GM18951 (cell line): ENCODE data around the gene RNASE4.
"Not testable (repeated sequence)": the region's sequence is repeated elsewhere in the genome, so short reads cannot be mapped to it uniquely, and the experiment has no call there.

Experiments
- POLR2A ChIP-seq: IDR thresholded peaks from 4 replicates; pipeline ENCODE4 v1.6.1; 2011; ENCODE audit warnings: mild to moderate bottlenecking; ENCODE audit not compliant: insufficient read length, insufficient read depth; ENCODE audit errors: extremely low read depth
- in situ Hi-C: fragments of 300-500 bp; cut with MboI; formaldehyde crosslinking; loops from one replicate; pipeline ENCODE4 v1.12.0; 2022; ENCODE audit warnings: low sequenced_read_pairs, mixed read lengths, inconsistent platforms; ENCODE audit not compliant: unreplicated experiment

RNASE4 gene, protein sequence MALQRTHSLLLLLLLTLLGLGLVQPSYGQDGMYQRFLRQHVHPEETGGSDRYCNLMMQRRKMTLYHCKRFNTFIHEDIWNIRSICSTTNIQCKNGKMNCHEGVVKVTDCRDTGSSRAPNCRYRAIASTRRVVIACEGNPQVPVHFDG

DNA sequence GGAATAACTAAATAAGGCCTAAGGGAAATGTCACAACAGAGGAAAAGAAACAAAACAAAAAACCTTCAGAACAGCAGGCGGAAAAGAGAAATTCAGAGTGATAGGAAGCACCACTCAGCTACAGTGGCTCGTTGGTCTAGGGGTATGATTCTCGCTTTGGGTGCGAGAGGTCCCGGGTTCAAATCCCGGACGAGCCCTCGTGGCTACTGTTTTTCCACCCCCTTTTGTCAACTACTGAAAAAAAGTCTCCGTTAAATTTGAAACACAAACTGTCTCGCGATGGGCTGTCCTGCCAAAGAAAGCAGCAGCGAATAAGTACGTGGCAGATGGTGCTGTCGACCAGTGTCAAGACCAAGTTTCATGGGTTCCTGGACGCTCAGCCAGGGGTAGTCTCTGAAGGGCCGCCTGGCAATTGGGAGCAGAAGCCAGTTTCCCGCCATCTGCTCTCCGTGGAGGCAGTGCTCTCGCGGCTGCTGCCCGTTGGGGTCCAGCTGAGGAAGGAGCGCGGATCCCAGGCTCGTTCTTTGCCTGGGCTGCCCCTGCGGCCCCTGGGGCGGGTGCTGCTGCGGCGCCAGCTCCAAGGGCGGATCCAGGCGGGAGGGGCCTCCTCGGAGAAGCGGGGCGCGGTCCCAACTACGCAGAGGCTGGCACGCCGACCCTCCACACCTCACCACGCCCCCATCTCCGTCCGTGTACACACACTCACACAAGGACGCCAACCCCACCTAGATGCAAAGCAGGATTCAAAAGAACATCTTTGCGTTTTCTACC lies at the start of gene RNASE4:
Gene RNASE4 (plus strand): TSS at position 670 of the 771 bp plus-strand sequence. CDS start 14,812 bp downstream, outside the sequence.
- in situ Hi-C loops = loop anchor here (10.0 kb wide), 2 partner anchors 49 to 349 kb away; partner anchors contain the start of gene CCNB1IP1
- peak; percentile 54 for TF ChIP-seq POLR2A

GRCh38 chr14:20641591-20641990 lies 42.8 kb upstream of the RNASE4 start, which contains the start of gene OR6S1:
Gene OR6S1, minus strand, starts transcription at chr14:20641691. Its CDS starts 0 bp downstream, at chr14:20641691.
- no peak for TF ChIP-seq POLR2A
- in situ Hi-C loops = no loop called here

DNA sequence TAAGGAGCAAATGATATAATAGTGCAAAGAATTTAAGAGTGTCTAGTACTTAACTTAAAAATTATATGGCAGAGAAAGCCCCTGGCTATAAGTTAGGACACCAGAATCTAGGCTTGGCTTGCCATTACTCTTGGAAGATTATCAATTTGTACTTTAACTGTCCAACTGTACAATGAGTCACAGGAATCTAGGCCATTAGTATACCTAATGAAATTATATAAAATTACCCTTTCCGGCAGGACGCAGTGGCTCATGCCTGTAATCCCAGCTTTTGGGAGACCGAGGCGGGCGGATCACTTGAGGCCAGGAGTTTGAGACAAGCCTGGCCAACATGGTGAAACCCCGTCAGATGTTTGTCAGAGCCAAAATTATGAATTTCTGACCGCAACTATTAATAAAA lies 42.2 kb upstream of the RNASE4 start:
- TF ChIP-seq POLR2A = no peak
- in situ Hi-C loops = no loop called here

DNA sequence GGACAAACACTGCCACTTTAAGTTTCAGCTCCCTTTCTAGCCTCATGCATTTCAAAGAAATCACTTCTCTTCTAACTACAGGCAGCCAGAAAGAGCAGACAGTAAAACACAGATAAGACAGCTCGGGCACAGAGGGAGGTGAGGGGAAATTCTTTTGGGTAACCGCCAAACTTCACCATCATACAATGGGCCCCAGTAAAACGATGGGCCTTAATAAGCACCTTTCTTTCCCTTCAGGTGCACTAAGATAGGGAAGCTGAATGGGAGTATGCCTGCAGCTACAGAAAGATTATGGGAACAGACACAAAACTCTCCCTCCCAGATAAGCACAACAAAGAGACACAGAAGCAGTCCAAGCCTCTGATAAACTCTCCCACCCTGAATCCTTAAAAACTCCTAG lies 41.6 kb upstream of the RNASE4 start:
- in situ Hi-C loops = not testable (repeated sequence)

GRCh38 chr14:20644520-20644919 lies 39.8 kb upstream of the RNASE4 start:
- TF ChIP-seq POLR2A = no peak
- in situ Hi-C loops = no loop called here

GRCh38 chr14:20645481-20645880 lies 38.9 kb upstream of the RNASE4 start:
- in situ Hi-C loops = no loop called here
- TF ChIP-seq POLR2A = no peak

DNA sequence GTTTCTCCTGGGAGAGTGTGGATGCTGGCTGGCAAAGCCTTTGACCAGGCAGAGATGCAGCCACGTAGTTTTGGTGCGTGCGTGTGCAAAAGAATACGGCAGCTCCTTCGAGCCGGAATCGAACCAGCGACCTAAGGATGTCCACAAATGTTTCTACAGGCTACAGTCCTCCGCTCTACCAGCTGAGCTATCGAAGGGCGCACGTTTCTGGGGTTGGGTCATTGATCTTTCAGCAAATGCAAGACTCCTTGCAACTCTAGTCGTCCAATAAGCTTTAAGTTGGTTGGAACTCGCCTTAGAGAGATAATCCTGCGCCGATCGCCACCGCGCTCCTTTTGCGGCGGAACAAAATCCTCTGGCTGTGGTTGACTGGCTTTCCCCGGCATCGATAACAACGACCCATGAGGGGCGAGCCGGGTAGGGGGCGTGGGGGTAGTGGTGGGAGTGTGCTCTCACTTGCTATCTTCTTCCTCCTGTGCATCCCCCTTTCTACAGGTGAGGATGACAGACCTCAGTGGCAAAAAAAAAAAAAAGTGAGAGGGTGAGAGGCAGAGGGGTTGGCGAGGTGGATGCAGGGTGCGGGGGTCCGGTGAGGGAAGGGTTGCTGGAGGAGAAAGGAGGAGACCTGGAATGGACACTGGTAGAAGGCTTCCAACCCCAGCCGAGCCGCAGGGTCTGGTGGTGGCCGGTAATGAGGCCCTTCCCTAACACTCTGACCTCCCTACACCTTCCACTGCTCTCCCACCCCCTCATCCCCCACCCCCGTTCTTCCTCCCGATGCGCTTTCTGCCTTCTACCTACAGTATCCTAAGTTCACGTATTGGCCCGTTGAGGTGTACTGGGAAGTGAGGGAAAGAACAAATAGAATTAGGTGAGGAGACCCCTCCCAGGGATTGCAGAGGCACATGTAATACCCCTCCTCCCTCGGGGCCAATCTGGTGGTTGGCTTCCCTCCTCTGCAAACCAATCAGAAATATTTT lies 31.1 kb upstream of the RNASE4 start:
- no peak for TF ChIP-seq POLR2A
- in situ Hi-C loops = no loop called here

GRCh38 chr14:20655851-20656250 lies 28.5 kb upstream of the RNASE4 start:
- in situ Hi-C loops = no loop called here

GRCh38 chr14:20656274-20656673 lies 28.1 kb upstream of the RNASE4 start:
- TF ChIP-seq POLR2A = no peak
- in situ Hi-C loops = no loop called here

More at GRCh38 chr14:20655851-20656250, 28.5 kb upstream of the RNASE4 start:
- no peak for TF ChIP-seq POLR2A

DNA sequence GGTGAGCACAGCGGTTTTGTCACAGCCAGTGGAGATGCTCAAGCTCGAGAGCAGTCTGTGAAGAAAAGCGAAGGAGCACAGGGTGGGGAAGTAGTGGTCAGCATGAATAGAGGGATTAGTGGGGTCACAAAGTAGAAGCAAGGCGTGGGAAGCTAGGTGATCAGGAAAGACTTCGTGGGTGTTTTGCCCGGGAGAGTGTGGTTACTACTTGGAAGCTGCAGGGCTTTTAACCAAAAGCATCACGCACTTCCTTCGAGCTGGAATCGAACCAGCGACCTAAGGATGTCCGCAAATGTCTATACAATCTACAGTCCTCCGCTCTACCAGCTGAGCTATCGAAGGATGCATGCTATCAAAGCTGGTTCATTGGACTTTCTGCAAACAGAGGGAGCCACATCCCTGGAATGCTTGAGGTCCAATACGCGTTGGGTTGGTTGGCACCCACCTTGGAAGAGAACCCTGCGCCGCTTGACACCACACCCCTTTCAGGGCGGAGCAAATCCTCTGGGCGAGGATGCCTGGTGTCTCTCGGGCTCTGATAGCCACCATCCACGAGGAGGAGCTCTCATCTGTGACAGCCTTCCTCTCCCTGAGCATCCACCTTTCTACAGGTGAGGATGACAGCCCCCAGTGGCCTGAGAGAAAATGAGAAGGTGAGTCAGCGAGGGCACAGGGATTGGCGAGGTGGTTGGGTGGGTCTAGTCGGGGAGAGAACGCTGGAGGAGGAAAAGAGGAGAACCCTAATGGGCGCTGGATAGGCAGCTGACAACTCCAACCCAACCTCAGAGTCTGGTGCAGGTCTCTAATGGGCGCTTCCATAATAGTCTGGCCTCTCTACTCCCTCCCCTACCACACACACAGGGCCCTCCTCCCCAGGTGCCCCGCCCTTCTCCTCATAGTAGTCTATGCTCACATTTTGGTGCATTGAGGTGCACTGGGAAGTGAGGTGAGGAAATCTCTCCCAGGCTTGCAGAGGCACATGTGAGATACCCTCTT lies 26.8 kb upstream of the RNASE4 start:
- in situ Hi-C loops = no loop called here
- TF ChIP-seq POLR2A = no peak

- in situ Hi-C loops = no loop called here
Observed at GRCh38 chr14:20658246-20658645, 26.1 kb upstream of the RNASE4 start.

DNA sequence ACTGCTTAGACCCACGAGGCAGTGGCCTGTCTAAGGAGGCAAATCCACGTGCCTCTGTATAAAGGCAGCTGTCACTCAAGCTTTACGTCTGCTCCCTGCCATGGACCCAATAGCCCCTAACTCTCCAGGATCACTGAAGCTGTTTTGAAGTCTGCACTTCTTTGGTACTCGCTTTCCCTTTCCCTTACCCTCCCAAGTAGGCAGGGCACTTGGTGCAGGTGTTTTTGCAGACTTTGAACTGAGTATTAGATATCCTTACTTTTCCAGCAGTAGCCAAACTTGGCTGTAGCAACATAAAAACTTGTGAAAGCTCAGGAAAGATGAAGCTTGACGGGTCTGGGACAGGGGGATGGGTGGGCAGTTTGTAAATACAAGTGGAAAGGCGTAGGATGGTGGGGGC lies 25.0 kb upstream of the RNASE4 start:
- in situ Hi-C loops = no loop called here
- no peak for TF ChIP-seq POLR2A

More at GRCh38 chr14:20658246-20658645, 26.1 kb upstream of the RNASE4 start:
- TF ChIP-seq POLR2A = no peak

GRCh38 chr14:20659813-20660395 lies 24.5 kb upstream of the RNASE4 start:
- in situ Hi-C loops = no loop called here
- no peak for TF ChIP-seq POLR2A
